NK-92 (cell line): ENCODE results near the gene HRH3.

Experiments used
- DNase-seq: peaks from one replicate; lab custom pipeline; 2025; ENCODE audit not compliant: unreplicated experiment; lab: John Stamatoyannopoulos, UW

HRH3 gene

DNA sequence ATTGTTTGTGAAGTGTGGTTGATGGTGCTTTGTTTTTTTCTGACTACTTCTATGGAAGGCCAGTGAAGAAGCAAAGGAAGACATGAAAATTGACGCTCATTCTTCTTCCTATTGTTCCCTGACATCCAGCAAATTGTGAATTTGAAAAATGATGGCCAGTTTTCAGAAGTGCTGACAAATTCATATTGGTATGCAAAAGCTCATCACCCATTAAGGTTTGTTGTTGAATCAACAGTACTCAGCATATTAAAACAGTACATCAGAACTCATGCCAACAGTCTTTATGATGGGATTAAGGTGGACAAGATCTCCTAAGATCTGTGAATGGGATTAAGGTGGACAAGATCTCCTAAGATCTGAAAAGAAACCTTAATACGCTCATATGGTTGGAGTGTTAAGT, 38.3 kb downstream of the HRH3 start:
- DNase-seq: no peak

DNA sequence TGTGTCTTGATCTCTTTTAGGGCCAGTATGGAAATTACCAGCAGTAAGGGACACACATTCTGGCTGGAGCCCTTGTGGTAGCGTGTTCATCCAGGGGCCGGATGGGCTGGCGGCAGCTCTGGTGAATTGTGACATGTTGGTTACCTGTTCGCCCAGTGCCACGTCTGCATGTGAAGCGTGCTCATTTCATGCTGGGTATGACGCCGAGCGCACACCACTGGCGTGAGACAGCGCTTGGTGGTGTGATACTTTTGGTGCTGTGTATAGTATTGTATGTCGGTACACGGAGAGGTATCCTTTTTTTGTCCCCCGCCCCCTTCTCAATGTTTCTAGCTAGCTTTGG, 40.9 kb downstream of the HRH3 start:
- no peak for DNase-seq

DNA sequence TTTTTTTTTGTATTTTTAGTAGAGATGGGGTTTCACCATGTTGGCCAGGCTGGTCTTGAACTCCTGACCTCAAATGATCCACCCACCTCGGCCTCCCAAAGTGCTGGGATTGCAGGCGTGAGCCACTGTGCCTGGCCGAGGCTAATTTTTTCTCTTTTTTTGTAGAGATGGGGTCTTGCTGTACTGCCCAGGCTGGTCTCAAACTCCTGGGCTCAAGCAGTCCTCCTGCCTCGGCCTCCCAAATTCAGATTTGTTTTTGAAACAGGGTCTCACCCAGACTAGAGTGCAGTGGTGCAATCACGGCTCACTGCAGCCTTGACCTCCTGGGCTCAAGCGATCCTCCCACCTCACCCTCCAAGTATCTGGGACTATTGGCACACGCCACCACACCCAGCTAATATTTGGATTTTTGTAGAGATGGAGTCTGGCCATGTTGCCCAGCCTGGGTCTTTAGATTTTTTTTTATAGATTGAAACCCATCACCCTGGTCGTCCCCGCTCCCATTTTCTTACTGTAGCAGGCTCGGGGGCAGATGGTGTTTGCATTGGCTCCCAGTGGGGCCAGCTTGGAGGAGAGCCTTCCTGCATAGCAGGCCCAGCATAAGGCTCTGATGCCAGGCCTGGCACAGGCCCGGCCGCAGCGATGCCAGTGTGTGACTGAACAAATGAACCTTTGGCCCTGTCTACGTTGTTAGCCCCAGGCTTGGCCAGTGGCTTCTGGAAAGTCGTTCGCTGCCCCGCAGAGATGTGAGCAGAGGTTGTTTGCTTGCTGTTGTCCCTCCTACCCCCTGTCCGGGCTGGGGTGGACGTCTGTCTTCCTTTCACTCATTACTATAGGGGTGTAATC, 41.5 kb downstream of the HRH3 start:
- no peak for DNase-seq

DNA sequence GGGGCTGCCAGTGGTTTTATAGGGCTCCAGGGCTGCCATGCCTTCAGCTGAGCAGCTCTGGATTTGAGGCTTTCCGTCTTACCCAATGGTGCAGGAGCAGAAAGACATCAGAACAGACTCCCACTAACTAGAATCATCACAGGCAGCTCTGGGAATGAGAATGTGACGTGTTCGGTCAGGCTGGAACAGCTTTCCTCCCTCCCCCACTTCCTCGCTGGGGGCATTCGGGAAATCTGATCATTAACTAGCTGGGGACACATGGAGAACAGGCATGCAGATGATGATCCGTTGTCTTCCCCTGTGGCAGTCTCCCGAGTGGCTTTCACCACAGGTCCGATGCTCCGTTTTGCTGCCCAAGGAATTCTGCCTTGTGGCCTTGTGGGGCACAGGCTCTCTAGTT, 42.8 kb downstream of the HRH3 start:
- DNase-seq: no peak

DNA sequence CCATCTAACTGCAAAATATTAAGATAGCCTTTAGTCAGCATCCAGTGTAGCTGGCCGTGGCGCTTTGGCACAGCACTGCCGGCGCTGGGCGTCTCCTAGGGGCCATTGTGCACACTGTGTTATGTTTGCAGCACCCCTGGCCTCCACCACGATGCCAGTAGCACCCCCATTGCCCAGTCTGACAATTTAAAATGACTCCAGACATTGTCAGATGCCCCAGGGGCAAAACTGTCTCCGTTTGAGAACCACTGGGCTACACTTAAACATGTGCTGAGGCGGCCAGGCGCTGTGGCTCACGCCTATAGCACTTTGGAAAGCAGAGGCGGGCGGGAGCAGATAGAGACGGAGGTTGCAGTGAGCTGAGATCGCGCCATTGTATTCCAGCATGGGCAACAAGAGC, 43.2 kb downstream of the HRH3 start:
- DNase-seq: no peak

DNA sequence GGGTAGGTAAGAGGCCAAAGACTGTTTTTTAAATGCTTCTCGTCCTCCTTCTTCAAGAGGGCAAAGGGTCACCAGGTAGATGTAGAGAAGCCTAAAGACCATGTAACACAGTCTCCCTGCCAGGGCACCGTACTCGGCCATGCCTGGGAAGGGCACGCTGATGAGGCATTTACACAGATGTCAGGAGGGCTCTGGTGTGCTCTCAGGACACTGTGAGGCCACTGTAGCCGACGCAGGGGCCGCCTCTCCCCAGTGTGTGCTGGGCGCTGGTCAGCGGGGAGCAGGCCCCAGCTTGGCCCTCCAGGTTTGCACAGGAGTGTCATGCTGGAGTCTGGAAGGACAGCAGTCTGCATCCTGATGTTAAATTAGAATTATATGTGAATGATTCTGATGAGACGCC, 44.4 kb downstream of the HRH3 start:
- no peak for DNase-seq

DNA sequence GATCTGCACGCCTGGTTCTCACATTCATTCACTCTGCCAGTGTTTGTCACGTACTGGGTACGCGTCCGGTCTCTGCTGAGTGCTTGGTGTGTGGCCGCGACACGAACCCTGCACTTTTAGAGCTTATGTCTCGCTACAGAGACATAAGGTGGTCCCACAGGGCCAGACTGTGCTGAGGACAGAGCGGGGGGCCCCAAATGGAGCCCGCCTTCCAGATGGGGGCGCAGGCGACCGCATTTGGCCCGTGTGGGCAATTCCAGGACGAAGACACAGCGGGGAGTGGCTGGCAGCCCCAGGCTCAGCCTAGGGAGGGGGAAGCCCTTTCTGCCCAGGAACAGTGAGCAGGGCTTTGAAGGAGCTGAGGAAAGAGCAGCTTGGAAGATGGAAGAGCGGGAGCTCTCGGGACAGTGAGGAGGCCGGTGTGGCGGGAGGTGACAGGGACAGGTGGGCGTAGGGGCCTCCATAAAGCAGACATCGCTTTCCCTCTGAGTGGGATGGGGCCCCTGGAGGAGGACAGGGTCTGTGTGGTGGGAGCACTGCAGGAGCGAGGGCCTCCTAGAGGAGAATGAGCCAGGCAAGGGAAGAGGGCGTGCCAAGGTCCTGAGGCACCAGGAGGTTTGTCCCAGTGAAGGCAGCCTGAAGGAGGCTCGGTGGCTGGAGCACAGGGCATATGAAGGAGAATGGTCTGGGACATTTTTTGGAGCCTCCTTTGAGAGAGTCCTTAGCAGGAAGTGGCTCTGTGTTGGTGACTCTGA, 45.0 kb downstream of the HRH3 start:
- no peak for DNase-seq

DNA sequence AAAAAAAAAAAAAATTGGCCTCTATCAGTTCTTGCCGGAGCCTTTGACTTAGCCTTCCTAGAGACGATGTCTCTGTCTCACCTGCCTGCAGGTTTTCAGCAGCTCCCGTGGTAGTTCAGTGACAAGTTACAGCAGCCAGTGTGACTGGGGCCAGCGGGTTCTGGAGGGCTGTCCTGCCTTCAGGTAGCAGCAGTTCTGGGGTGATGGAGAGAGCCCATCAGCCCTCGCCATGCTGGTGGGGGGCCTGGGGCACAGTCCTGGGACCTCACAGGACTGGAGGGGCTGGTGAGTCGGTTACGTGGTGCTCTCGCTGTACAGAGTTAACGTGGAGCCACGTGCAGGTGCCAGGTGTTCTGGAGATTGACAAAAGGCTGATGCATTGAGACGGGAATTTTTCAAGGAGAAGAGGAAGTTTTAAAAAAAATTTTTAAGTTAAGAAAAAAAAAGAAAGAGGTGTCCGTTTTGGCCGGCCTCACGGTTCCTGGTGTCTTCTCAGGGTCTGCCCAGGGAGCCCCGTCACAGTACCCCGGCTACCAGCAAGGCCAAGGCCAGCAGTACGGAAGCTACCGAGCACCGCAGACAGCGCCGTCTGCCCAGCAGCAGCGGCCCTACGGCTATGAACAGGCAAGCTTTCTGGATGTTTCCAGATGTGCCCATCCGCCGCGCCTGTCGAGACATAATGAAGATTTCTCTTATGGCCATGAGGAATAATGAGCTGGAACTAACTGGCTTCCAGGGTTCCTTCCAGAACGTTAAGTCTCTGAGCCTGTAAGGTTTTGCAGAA, 45.9 kb downstream of the HRH3 start:
- DNase-seq: no peak

DNA sequence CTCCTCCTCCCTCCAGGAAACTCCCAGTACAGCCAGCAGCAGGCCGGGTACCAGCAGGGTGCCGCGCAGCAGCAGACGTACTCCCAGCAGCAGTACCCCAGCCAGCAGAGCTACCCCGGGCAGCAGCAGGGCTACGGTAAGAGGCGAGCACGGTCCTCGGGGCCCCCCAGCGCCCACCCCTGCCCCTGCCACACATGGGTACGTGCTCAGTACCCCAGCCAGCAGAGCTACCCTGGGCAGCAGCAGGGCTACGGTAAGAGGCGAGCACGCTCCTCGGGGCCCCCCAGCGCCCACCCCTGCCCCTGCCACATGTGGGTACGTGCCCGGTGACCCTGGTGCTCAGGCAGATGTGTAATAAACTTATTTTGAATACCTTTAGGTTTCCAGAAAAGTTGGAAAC, 47.4 kb downstream of the HRH3 start:
- no peak for DNase-seq

DNA sequence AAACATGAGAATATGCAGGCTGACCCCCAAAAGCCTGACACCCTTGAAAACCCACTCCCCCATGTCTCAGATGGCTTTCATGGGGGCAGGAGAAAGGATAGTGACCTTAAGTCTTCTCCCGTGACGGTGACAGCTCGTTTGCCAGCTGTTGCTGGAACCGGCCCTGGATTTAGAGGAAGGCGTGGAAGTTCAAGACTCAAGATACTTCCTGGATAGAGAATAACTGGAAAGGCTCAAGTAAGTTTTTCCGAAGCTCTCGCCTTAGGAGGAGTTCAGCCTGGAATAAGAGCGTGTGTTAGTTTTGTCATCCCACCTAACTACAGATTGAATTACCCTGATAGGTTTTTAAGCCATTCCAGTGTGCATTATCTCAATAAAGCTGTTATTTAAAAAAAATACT, 48.8 kb downstream of the HRH3 start:
- no peak for DNase-seq

DNA sequence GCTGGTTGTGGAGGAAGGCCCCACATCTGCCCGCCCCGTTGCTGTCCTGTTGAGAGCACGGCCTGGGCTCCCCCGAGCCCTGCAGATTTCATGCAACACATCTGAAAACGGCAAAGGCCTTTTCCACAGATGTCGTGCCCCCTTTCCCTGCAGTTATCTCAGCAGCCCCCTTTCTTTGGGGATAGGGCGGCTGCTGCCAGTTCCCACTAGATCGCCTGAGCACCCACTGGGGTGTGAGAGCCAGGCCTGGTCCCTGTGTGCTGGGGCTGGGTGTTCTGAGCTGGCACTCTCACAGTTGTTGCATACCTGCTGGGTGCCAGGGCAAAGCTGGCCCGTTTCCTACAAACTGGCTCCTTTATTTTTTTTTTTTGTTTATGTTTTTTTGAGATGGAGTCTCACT, 49.5 kb downstream of the HRH3 start:
- no peak for DNase-seq

DNA sequence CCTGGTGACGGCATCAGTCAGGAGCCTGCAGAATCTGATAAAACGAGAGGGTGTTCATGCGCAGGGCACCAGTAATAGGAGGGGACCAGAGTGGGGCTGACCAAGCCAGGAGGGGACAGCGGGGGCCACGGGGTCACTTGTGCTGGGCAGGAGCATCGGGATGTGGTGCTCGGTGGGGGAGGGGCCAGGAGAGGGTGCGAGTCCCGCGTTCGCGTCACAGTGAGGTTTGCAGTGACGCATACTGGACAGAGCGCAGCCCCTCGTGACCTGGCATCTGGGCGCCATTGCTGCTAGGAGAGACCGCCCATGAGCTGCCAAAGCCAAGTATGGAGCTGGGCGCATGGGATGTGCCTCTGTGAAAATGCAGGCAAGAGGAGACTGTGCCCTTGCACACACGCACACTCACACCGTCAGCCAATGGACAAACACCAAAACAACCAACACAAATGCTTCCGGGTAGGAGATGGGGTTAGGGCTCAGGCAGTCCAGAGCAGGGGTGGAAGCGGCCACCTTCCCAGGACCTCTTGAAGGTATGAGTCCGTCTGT, 51.1 kb downstream of the HRH3 start:
- DNase-seq: no peak

DNA sequence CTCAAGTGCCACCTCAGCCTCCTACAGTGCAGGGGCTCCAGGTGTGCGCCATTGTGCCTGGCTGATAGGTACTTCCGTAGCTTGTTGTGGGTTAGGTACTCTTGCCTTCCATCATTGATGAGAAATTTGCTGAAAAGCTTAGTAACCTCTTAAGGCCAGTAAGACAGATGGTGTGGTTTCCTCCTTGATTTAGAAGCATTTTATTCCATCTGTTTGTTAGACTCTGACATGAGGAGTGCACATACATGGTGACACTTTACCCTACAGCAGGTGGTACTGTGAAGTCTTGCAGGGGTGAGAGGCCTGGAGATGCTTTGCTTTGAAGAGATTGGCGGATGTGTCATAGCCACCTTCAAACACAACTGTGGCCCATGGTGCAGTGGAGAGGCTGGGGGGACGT, 52.0 kb downstream of the HRH3 start:
- no peak for DNase-seq

DNA sequence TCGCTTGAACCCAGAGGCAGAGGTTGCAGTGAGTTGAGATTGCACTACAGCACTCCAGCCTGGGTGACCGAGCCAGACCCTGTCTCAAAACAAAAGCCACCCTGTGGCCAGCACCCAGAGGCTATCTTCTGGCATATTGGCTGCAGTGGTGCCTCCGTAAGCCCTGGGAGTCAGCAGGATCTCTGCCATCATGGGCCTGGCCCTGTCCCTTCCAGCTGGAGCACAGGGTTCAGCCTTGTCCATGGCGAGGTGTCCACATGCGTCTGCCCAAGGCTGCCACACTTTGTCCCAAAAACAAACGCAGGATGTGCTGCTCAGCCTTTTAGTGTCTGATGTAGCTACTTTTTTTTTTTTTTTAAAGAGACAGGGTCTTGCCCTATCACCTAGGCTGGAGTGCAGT, 52.6 kb downstream of the HRH3 start:
- DNase-seq: no peak

DNA sequence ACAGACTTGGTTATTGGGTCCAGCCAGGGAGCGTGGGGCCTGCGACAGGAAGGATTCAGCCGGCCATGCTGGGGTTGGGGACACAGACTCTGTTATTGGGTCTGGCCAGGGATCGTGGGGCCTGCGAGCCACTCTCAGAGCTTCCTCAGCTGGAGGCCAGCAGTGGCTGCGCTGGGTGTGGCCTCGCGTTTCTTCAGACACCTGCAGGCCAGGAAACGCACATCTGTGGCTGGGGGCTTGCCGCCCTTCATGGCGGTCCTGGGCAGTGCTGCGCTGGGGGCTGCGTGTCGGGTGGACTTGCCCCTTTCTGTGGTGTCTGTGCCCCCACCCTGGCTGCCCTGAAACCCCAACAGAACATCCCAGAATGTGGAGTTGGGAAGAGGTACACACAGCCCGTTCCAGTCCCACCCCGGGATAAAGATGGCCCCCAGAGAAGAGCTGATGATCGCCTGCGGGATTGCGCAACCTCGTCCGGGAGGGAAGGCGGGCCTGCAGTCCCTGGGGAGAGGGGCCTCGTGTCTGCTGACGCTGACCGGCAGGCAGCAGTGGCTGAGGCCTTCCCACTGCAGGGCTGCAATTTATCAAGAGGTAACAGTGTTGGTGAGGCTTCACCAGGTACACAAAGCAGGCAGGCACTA, 54.2 kb downstream of the HRH3 start:
- no peak for DNase-seq
